ENCODE results near the gene SLC35F1.

The SLC35F1 gene

GRCh38 chr6:118298476-118299427, 391.7 kb downstream of the SLC35F1 start:
- no peak for TF ChIP-seq CTCF (conservative IDR thresholded peaks at IDR 0.05; ENCODE audit: low read depth, low read length)
- H3K4me2 ChIP-seq: no peak overlapping the region
- no peak overlapping the region for H2AFZ ChIP-seq (ENCODE audit: low read depth)
- no peaks in the 10 kb centered on the region for H4K20me1 ChIP-seq (ENCODE audit: insufficient read depth)
- H3K79me2 ChIP-seq (ENCODE audit: insufficient read depth, low read depth): no peaks in the 10 kb centered on the region
- no peak overlapping the region for H3K9ac ChIP-seq
- H3K36me3 ChIP-seq (ENCODE audit: insufficient read depth): no peaks in the 10 kb centered on the region
- H3K27ac ChIP-seq: no peak overlapping the region
- H3K4me1 ChIP-seq (ENCODE audit: low read depth, poor library complexity, severe bottlenecking): no peaks in the 10 kb centered on the region
- no peaks in the 10 kb centered on the region for H3K27me3 ChIP-seq (ENCODE audit: insufficient read depth, low read depth)
- no peak overlapping the region for H3K4me3 ChIP-seq (IDR thresholded peaks at IDR 0.05; ENCODE audit: insufficient read depth, low read depth, low read length)

GRCh38 chr6:118299457-118299856, 392.4 kb downstream of the SLC35F1 start:
- Histone ChIP-seq H3K4me1 (ENCODE audit: low read depth, poor library complexity, severe bottlenecking) (no peaks in the 10 kb centered on the region), H3K27ac (no peak overlapping the region), H3K9ac (no peak overlapping the region), H3K27me3 (ENCODE audit: insufficient read depth, low read depth) (no peaks in the 10 kb centered on the region), H2AFZ (ENCODE audit: low read depth) (no peak overlapping the region), H3K4me2 (no peak overlapping the region), H4K20me1 (ENCODE audit: insufficient read depth) (no peaks in the 10 kb centered on the region), H3K79me2 (ENCODE audit: insufficient read depth, low read depth) (no peaks in the 10 kb centered on the region), H3K36me3 (ENCODE audit: insufficient read depth) (no peaks in the 10 kb centered on the region), H3K4me3 (IDR thresholded peaks at IDR 0.05; ENCODE audit: insufficient read depth, low read depth, low read length) (no peak overlapping the region)
- no peak for TF ChIP-seq CTCF (conservative IDR thresholded peaks at IDR 0.05; ENCODE audit: low read depth, low read length)

- Histone ChIP-seq H2AFZ (ENCODE audit: low read depth) (no peak overlapping the region), H3K4me2 (no peak overlapping the region), H3K9ac (no peak overlapping the region), H3K27me3 (ENCODE audit: insufficient read depth, low read depth) (no peaks in the 10 kb centered on the region), H3K4me3 (IDR thresholded peaks at IDR 0.05; ENCODE audit: insufficient read depth, low read depth, low read length) (no peak overlapping the region), H3K4me1 (ENCODE audit: low read depth, poor library complexity, severe bottlenecking) (no peaks in the 10 kb centered on the region), H3K79me2 (ENCODE audit: insufficient read depth, low read depth) (no peaks in the 10 kb centered on the region), H3K36me3 (ENCODE audit: insufficient read depth) (no peaks in the 10 kb centered on the region), H3K27ac (no peak overlapping the region), H4K20me1 (ENCODE audit: insufficient read depth) (no peaks in the 10 kb centered on the region)
- TF ChIP-seq CTCF (conservative IDR thresholded peaks at IDR 0.05; ENCODE audit: low read depth, low read length): no peak
These were observed 397.3 kb downstream of the SLC35F1 start for GRCh38 chr6:118304321-118304720.

DNA sequence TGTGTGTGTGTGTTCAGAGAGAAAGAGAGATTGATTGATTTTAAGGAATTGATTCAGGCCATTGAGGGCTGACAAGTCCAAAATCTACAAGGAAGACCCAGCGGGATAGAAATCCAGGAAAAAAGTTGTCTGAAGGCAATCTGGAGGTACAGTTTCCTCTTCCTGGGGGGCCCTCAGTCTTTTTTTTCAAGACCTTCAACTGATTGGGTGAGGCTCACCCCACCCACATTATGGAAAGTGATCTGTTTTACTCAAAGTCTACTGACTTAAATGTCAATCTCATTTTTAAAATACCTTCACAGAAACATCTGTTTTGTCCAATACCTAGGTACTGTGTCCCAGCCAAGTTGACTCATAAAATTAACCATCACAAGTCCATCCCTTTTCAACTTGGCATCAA, 398.0 kb downstream of the SLC35F1 start:
- no peak overlapping the region for H3K4me3 ChIP-seq (IDR thresholded peaks at IDR 0.05; ENCODE audit: insufficient read depth, low read depth, low read length)
- no peaks in the 10 kb centered on the region for H3K27me3 ChIP-seq (ENCODE audit: insufficient read depth, low read depth)
- no peaks in the 10 kb centered on the region for H3K36me3 ChIP-seq (ENCODE audit: insufficient read depth)
- no peak overlapping the region for H3K9ac ChIP-seq
- no peak for TF ChIP-seq CTCF (conservative IDR thresholded peaks at IDR 0.05; ENCODE audit: low read depth, low read length)
- no peaks in the 10 kb centered on the region for H3K79me2 ChIP-seq (ENCODE audit: insufficient read depth, low read depth)
- H4K20me1 ChIP-seq (ENCODE audit: insufficient read depth): no peaks in the 10 kb centered on the region
- no peaks in the 10 kb centered on the region for H3K4me1 ChIP-seq (ENCODE audit: low read depth, poor library complexity, severe bottlenecking)
- no peak overlapping the region for H3K4me2 ChIP-seq
- H3K27ac ChIP-seq: no peak overlapping the region
- H2AFZ ChIP-seq (ENCODE audit: low read depth): no peak overlapping the region

Measured in KMS-11 (cell line).